SK-N-SH (cell line): ENCODE results near the gene NKD1. TPM values are rescaled to one million over a fixed set of nuclear protein-coding genes. Genes with fewer than 3 reads are reported as not detected.

Experiments
- CTCF ChIA-PET: fragments of 300-600, 350-600 bp; formaldehyde crosslinking; extraction: SDS; loops from one replicate; lab custom pipeline; 2021; lab: Yijun Ruan, JAX
- POLR2A ChIA-PET: fragments of 350-600 bp; sonication (Branson Sonifier 250); formaldehyde crosslinking; extraction: SDS; loops from one replicate; lab custom pipeline; 2020; ENCODE audit warnings: antibody characterized with exemption, inconsistent platforms; lab: Yijun Ruan, JAX
- DNase-seq: peaks from one replicate; pipeline ENCODE4 v3.0.0; 2012
- H2AFZ ChIP-seq: fragments of 200-600 bp; sonication (generic); 2 replicates; pipeline ENCODE4 v1.8.1; 2016; ENCODE audit warnings: antibody characterized with exemption, mild to moderate bottlenecking, low read depth
- H3F3A ChIP-seq: fragments of 200-600 bp; sonication (generic); replicated peaks from 2 replicates; pipeline ENCODE3; 2016; ENCODE audit warnings: antibody characterized with exemption, mild to moderate bottlenecking; ENCODE audit not compliant: insufficient read depth
- H3K27ac ChIP-seq, 2 experiments: fragments of 200-500 bp in 1 of 2; fragments of 200-600 bp in 1 of 2; sonication (Bioruptor generic) in 1 of 2; sonication (generic), shearing (Covaris generic) in 1 of 2; 2 replicates each; pipeline versions ENCODE4 v1.5.1 to v1.6.1; 2014 to 2016; ENCODE audit warnings: low read depth in 2 of 2, inconsistent platforms in 1 of 2, low read length in 1 of 2, mild to moderate bottlenecking in 1 of 2, mixed read lengths in 1 of 2
- H3K27me3 ChIP-seq: fragments of 200-600 bp; sonication (generic), shearing (Covaris generic); 2 replicates; pipeline ENCODE4 v1.6.1; 2016; ENCODE audit warnings: mixed run types; ENCODE audit not compliant: insufficient read depth
- H3K36me3 ChIP-seq, 2 experiments: fragments of 200-500 bp in 1 of 2; fragments of 200-600 bp in 1 of 2; sonication (Bioruptor generic) in 1 of 2; sonication (generic) in 1 of 2; replicated peaks in 1 of 2; 2 replicates each; pipeline versions ENCODE3 to v1.5.1; 2014 to 2016; ENCODE audit warnings: low read length in 1 of 2, mild to moderate bottlenecking in 1 of 2; ENCODE audit not compliant: insufficient read depth in 2 of 2, control insufficient read depth in 1 of 2
- H3K4me1 ChIP-seq, 2 experiments: fragments of 200-500 bp in 1 of 2; fragments of 200-600 bp in 1 of 2; sonication (Bioruptor generic) in 1 of 2; sonication (generic), shearing (Covaris generic) in 1 of 2; 2 replicates each; pipeline versions ENCODE4 v1.5.1 to v1.6.1; 2014 to 2016; ENCODE audit warnings: low read depth in 1 of 2, low read length in 1 of 2, mixed run types in 1 of 2; ENCODE audit not compliant: insufficient read depth in 2 of 2, control insufficient read depth in 1 of 2
- H3K4me2 ChIP-seq: fragments of 200-600 bp; sonication (generic), shearing (Covaris generic); 2 replicates; pipeline ENCODE4 v1.6.1; 2017; ENCODE audit warnings: mixed run types
- H3K4me3 ChIP-seq, 2 experiments: fragments of 200-500 bp in 1 of 2; fragments of 200-600 bp in 1 of 2; sonication (Bioruptor generic) in 1 of 2; sonication (generic), shearing (Covaris generic) in 1 of 2; 2 replicates each; pipeline versions ENCODE4 v1.5.1 to v1.8.1; 2014 to 2016; ENCODE audit warnings: low read depth in 2 of 2, inconsistent platforms in 1 of 2, low read length in 1 of 2, mild to moderate bottlenecking in 1 of 2, mixed read lengths in 1 of 2, moderate library complexity in 1 of 2
- H3K79me2 ChIP-seq: fragments of 200-600 bp; sonication (generic); 2 replicates; pipeline ENCODE4 v1.8.1; 2017; ENCODE audit warnings: mild to moderate bottlenecking; ENCODE audit not compliant: insufficient read depth
- H3K9ac ChIP-seq: fragments of 200-600 bp; sonication (generic); 2 replicates; pipeline ENCODE4 v1.6.1; 2017; ENCODE audit warnings: mixed run types
- H3K9me2 ChIP-seq: fragments of 200-600 bp; sonication (generic); 2 replicates; pipeline ENCODE4 v1.6.1; 2017; ENCODE audit warnings: mixed run types
- H3K9me3 ChIP-seq: fragments of 200-600 bp; sonication (generic); 2 replicates; pipeline ENCODE4 v1.6.1; 2017; ENCODE audit warnings: mixed run types, mild to moderate bottlenecking, moderate library complexity
- H4K20me1 ChIP-seq: fragments of 200-600 bp; sonication (generic); 2 replicates; pipeline ENCODE4 v1.6.1; 2017; ENCODE audit warnings: mild to moderate bottlenecking, mixed run types; ENCODE audit not compliant: insufficient read depth
- CHD2 ChIP-seq: fragments of 150-350 bp; IDR thresholded peaks from 2 replicates; pipeline ENCODE4 v1.6.1; 2018; ENCODE audit warnings: low read length; ENCODE audit not compliant: partially characterized antibody
- EZH2phosphoT487 ChIP-seq: fragments of 200-600 bp; sonication (generic); IDR thresholded peaks from 2 replicates; pipeline ENCODE4 v1.6.1; 2017; ENCODE audit warnings: low read depth, mixed run types, mild to moderate bottlenecking, antibody characterized with exemption, moderate library complexity, borderline replicate concordance
- FOSL2 ChIP-seq: IDR thresholded peaks from 2 replicates; pipeline ENCODE4 v1.4.0; 2012; ENCODE audit warnings: low read depth, mild to moderate bottlenecking, moderate library complexity, borderline replicate concordance
- FOXJ3 ChIP-seq: sonication (generic); formaldehyde crosslinking; IDR thresholded peaks from 2 replicates; pipeline ENCODE4 v1.5.1; 2020; ENCODE audit warnings: mild to moderate bottlenecking, missing genetic modification reagents
- GABPA ChIP-seq: IDR thresholded peaks from 2 replicates; pipeline ENCODE4 v1.4.0; 2012; ENCODE audit warnings: low read depth, mild to moderate bottlenecking
- MXI1 ChIP-seq: IDR thresholded peaks from 2 replicates; pipeline ENCODE4 v1.6.1; 2012; ENCODE audit warnings: mild to moderate bottlenecking, low read depth, low read length, improper control_type of control experiment
- NFIC ChIP-seq: IDR thresholded peaks from 2 replicates; pipeline ENCODE4 v1.4.0; 2012; ENCODE audit warnings: borderline replicate concordance
- POLR2AphosphoS5 ChIP-seq: IDR thresholded peaks from 2 replicates; pipeline ENCODE4 v1.6.1; 2012; ENCODE audit warnings: low read depth, low read length
- RXRA ChIP-seq: IDR thresholded peaks from 2 replicates; pipeline ENCODE4 v1.4.0; 2012; ENCODE audit warnings: low read depth, mild to moderate bottlenecking, borderline replicate concordance
- SIN3A ChIP-seq: IDR thresholded peaks from 2 replicates; pipeline ENCODE4 v1.6.1; 2012; ENCODE audit warnings: low read depth, mild to moderate bottlenecking, low read length, moderate library complexity, borderline replicate concordance
- SMC3 ChIP-seq: IDR thresholded peaks from 2 replicates; pipeline ENCODE4 v1.6.1; 2012; ENCODE audit warnings: low read depth, low read length, improper control_type of control experiment
- TAF1 ChIP-seq: IDR thresholded peaks from 2 replicates; pipeline ENCODE4 v1.6.1; 2012; ENCODE audit warnings: low read depth, mild to moderate bottlenecking, low read length, moderate library complexity, borderline replicate concordance
- TEAD4 ChIP-seq: IDR thresholded peaks from 2 replicates; pipeline ENCODE4 v1.4.0; 2012; ENCODE audit warnings: mild to moderate bottlenecking, borderline replicate concordance; ENCODE audit not compliant: insufficient read depth
- YY1 ChIP-seq: IDR thresholded peaks from 2 replicates; pipeline ENCODE4 v1.4.0; 2012; ENCODE audit warnings: low read depth, mild to moderate bottlenecking
- WGBS: methylation state at CpG from one replicate; pipeline ENCODE4 v1.1.6; 2017; ENCODE audit warnings: low lambda C conversion rate; 5-methylcytosine and 5-hydroxymethylcytosine counted together
- polyA plus RNA-seq, 3 experiments: library from polyadenylated mRNA; depleted of rRNA; stranded (reverse); fragments of >200 nt; gene quantifications; 2 replicates each; pipeline ENCODE4 v1.2.3, GENCODE V29; 2012
- TF ChIP-seq, protein P1 (sequence below): IDR thresholded peaks from 2 replicates; pipeline ENCODE4; 2012
- TF ChIP-seq, protein P2 (sequence below): IDR thresholded peaks from 2 replicates; pipeline ENCODE4 v1.4.0; 2012; ENCODE audit warnings: low read depth
- TF ChIP-seq, protein P3 (sequence below): IDR thresholded peaks from 2 replicates; pipeline ENCODE4 v1.6.1; 2012; ENCODE audit warnings: mild to moderate bottlenecking, low read depth, low read length, moderate library complexity
- TF ChIP-seq, protein P4 (sequence below): IDR thresholded peaks from 2 replicates; pipeline ENCODE4 v1.4.0; 2012; ENCODE audit warnings: low read depth, borderline replicate concordance

The NKD1 gene
- polyA plus RNA-seq, 1 of the 3 experiments (the other 2 are of a cell fraction) = 0.02 TPM

GRCh38 chr16:50499254-50499653, 48.9 kb upstream of the NKD1 start (continued):
- TF ChIP-seq, protein P1, sequence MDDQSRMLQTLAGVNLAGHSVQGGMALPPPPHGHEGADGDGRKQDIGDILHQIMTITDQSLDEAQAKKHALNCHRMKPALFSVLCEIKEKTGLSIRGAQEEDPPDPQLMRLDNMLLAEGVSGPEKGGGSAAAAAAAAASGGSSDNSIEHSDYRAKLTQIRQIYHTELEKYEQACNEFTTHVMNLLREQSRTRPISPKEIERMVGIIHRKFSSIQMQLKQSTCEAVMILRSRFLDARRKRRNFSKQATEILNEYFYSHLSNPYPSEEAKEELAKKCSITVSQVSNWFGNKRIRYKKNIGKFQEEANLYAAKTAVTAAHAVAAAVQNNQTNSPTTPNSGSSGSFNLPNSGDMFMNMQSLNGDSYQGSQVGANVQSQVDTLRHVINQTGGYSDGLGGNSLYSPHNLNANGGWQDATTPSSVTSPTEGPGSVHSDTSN = no peak
- no peak for TF ChIP-seq TEAD4

- no peak overlapping the region for H3K9ac ChIP-seq
- no peaks in the 10 kb centered on the region for H3K36me3 ChIP-seq
- no peak overlapping the region for H3K27ac ChIP-seq
- no peaks in the 10 kb centered on the region for H4K20me1 ChIP-seq
- ChIA-PET CTCF (no interaction called here), POLR2A (no interaction called here)
- peaks cover 0 to 4% of the 10 kb centered on the region in 2 experiments; a peak in 1 of 4 replicates for H3K4me1 ChIP-seq
- no peaks in the 10 kb centered on the region for H3K79me2 ChIP-seq
- DNase-seq = no peak
- no peak overlapping the region for H3K4me2 ChIP-seq
- H3K27me3 ChIP-seq = no peaks in the 10 kb centered on the region
- no peak overlapping the region for H3K4me3 ChIP-seq
- no peak for TF ChIP-seq FOSL2
- no peak for TF ChIP-seq NFIC
- TF ChIP-seq SMC3 = no peak
- TF ChIP-seq, protein P1 = no peak
- no peak for TF ChIP-seq GABPA
- TF ChIP-seq CHD2 = no peak
- TF ChIP-seq, protein P2, sequence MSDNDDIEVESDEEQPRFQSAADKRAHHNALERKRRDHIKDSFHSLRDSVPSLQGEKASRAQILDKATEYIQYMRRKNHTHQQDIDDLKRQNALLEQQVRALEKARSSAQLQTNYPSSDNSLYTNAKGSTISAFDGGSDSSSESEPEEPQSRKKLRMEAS = no peak
- no peak for TF ChIP-seq POLR2AphosphoS5
- TF ChIP-seq, protein P3, sequence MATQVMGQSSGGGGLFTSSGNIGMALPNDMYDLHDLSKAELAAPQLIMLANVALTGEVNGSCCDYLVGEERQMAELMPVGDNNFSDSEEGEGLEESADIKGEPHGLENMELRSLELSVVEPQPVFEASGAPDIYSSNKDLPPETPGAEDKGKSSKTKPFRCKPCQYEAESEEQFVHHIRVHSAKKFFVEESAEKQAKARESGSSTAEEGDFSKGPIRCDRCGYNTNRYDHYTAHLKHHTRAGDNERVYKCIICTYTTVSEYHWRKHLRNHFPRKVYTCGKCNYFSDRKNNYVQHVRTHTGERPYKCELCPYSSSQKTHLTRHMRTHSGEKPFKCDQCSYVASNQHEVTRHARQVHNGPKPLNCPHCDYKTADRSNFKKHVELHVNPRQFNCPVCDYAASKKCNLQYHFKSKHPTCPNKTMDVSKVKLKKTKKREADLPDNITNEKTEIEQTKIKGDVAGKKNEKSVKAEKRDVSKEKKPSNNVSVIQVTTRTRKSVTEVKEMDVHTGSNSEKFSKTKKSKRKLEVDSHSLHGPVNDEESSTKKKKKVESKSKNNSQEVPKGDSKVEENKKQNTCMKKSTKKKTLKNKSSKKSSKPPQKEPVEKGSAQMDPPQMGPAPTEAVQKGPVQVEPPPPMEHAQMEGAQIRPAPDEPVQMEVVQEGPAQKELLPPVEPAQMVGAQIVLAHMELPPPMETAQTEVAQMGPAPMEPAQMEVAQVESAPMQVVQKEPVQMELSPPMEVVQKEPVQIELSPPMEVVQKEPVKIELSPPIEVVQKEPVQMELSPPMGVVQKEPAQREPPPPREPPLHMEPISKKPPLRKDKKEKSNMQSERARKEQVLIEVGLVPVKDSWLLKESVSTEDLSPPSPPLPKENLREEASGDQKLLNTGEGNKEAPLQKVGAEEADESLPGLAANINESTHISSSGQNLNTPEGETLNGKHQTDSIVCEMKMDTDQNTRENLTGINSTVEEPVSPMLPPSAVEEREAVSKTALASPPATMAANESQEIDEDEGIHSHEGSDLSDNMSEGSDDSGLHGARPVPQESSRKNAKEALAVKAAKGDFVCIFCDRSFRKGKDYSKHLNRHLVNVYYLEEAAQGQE = no peak
- TF ChIP-seq, protein P4, sequence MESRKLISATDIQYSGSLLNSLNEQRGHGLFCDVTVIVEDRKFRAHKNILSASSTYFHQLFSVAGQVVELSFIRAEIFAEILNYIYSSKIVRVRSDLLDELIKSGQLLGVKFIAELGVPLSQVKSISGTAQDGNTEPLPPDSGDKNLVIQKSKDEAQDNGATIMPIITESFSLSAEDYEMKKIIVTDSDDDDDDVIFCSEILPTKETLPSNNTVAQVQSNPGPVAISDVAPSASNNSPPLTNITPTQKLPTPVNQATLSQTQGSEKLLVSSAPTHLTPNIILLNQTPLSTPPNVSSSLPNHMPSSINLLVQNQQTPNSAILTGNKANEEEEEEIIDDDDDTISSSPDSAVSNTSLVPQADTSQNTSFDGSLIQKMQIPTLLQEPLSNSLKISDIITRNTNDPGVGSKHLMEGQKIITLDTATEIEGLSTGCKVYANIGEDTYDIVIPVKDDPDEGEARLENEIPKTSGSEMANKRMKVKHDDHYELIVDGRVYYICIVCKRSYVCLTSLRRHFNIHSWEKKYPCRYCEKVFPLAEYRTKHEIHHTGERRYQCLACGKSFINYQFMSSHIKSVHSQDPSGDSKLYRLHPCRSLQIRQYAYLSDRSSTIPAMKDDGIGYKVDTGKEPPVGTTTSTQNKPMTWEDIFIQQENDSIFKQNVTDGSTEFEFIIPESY = no peak
- no peak for TF ChIP-seq SIN3A
- TF ChIP-seq RXRA = no peak
- TF ChIP-seq MXI1 = no peak
- no peak for TF ChIP-seq TAF1
- TF ChIP-seq FOXJ3 = no peak
- no peak for TF ChIP-seq YY1
- no peak for TF ChIP-seq EZH2phosphoT487
- no peak for TF ChIP-seq TEAD4
- H3K9me3 ChIP-seq = no peaks in the 10 kb centered on the region
- H2AFZ ChIP-seq = no peak overlapping the region
- H3F3A ChIP-seq = no peaks in the 10 kb centered on the region
- H3K9me2 ChIP-seq = no peaks in the 10 kb centered on the region
- WGBS = 25% methylated on average over 7 of the region's 7 CpGs
Observed at GRCh38 chr16:50500171-50500874, 47.9 kb upstream of the NKD1 start.
